PFSK-1 (cell line): ENCODE results near the gene COLEC12.

Experiments
- FOXP2 ChIP-seq: optimal IDR thresholded peaks from 2 replicates; pipeline ENCODE3; 2011; ENCODE audit warnings: borderline replicate concordance, control low read depth, inconsistent platforms; ENCODE audit not compliant: insufficient read depth; ENCODE audit errors: extremely low read length, extremely low read depth
- POLR2AphosphoS5 ChIP-seq: IDR thresholded peaks from 2 replicates; pipeline ENCODE4 v1.6.1; 2012; ENCODE audit warnings: low read depth, mild to moderate bottlenecking, control low read depth, low read length, moderate library complexity
- SIN3A ChIP-seq: IDR thresholded peaks from 2 replicates; pipeline ENCODE4 v1.6.1; 2012; ENCODE audit warnings: mild to moderate bottlenecking, low read length, moderate library complexity, borderline replicate concordance; ENCODE audit not compliant: insufficient read depth
- TAF1 ChIP-seq: IDR thresholded peaks from 2 replicates; pipeline ENCODE4 v1.6.1; 2012; ENCODE audit warnings: low read length, control low read depth, borderline replicate concordance; ENCODE audit not compliant: insufficient read depth
- TF ChIP-seq, protein P1 (sequence below), 2 experiments: IDR thresholded peaks; 2 replicates each; pipeline versions ENCODE4 v1.6.1 to v1.8.0; 2011 to 2012; ENCODE audit warnings: low read depth in 2 of 2, low read length in 2 of 2, control low read depth in 1 of 2, inconsistent platforms in 1 of 2, mild to moderate bottlenecking in 1 of 2, moderate library complexity in 1 of 2; ENCODE audit not compliant: insufficient read depth in 1 of 2

DNA sequence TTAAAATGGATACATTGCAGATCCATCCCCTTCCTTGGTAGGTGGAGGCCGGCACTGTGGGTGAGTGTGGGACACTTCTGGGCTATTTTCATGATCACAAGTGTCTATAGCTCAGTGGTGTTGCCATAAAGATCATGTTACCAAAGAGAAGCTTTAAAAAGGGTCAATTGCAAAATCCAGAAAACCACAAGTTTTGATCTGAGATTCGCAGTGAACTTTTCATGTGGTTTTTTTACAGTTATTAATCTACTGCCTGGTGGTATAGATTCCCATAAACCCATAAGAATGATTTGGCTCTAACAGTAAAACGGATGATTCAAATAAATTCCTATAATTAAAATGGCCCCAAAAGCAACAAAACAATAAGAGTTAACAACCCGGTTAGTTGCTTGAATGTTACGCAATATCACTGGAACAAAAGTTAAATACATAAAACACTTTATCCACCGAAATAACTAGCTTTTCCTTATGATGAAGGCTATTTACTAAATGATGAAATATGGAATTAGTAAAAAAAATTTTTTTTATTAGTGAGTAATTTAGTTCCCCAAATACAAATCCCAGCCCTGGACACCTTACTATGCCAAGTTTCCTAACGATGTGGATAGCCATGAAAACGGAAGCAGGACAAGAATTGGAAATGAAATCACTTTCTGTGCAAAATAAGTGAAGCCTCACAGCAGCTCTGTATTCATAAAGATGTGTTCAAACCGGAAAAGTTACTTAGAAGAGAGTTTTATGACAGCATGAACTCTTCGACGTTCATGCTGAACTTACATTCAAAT is 137.0 kb downstream of the COLEC12 start:
- TF ChIP-seq POLR2AphosphoS5 (no peak), SIN3A (no peak), TAF1 (no peak), FOXP2 (no peak)
- TF ChIP-seq, protein P1, sequence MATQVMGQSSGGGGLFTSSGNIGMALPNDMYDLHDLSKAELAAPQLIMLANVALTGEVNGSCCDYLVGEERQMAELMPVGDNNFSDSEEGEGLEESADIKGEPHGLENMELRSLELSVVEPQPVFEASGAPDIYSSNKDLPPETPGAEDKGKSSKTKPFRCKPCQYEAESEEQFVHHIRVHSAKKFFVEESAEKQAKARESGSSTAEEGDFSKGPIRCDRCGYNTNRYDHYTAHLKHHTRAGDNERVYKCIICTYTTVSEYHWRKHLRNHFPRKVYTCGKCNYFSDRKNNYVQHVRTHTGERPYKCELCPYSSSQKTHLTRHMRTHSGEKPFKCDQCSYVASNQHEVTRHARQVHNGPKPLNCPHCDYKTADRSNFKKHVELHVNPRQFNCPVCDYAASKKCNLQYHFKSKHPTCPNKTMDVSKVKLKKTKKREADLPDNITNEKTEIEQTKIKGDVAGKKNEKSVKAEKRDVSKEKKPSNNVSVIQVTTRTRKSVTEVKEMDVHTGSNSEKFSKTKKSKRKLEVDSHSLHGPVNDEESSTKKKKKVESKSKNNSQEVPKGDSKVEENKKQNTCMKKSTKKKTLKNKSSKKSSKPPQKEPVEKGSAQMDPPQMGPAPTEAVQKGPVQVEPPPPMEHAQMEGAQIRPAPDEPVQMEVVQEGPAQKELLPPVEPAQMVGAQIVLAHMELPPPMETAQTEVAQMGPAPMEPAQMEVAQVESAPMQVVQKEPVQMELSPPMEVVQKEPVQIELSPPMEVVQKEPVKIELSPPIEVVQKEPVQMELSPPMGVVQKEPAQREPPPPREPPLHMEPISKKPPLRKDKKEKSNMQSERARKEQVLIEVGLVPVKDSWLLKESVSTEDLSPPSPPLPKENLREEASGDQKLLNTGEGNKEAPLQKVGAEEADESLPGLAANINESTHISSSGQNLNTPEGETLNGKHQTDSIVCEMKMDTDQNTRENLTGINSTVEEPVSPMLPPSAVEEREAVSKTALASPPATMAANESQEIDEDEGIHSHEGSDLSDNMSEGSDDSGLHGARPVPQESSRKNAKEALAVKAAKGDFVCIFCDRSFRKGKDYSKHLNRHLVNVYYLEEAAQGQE (IDR thresholded peaks at IDR 0.05; ENCODE audit: insufficient read depth in 1 of 2, low read depth in 2 of 2, low read length in 2 of 2): no peak
